Stimulated activated effector memory CD8-positive, alpha-beta T cell treated with anti-CD3 and anti-CD28 coated beads, Interleukin-12 subunit alpha, Interleukin-12 subunit beta, amount 100 ng/mL, for 72 hours (primary cell): Measurements from ENCODE around the gene ST3GAL3.
"Not testable (repeated sequence)": the region's sequence is repeated elsewhere in the genome, so short reads cannot be mapped to it uniquely, and the experiment has no call there.

Experiments
- ATAC-seq: fragments of 150-1000 bp; cut with Tn5 transposase; 2 replicates; pipeline ENCODE4 v1.10.0; 2021
- DNase-seq, 2 donors: peaks; one replicate each; pipeline ENCODE4 v3.0.0; 2021 to 2022; ENCODE audit warnings: low spot score in 2 of 2
- H3K27ac Mint-ChIP-seq: one replicate; pipeline ENCODE4 v1.8.0; 2022; ENCODE audit warnings: mild to moderate bottlenecking, mixed read lengths
- H3K36me3 Mint-ChIP-seq: one replicate; pipeline ENCODE4 v1.8.0; 2022; ENCODE audit warnings: mild to moderate bottlenecking, mixed read lengths
- H3K4me1 Mint-ChIP-seq: one replicate; pipeline ENCODE4 v1.8.0; 2022; ENCODE audit warnings: mixed read lengths
- H3K4me3 Mint-ChIP-seq: one replicate; pipeline ENCODE4 v1.8.0; 2022; ENCODE audit warnings: mild to moderate bottlenecking, mixed read lengths
- H3K9me3 Mint-ChIP-seq: one replicate; pipeline ENCODE4 v1.8.0; 2022; ENCODE audit warnings: mixed read lengths

ST3GAL3 gene

GRCh38 chr1:43716559-43717281 is 9.4 kb downstream of the ST3GAL3 start:
- no peak for ATAC-seq
- no peak overlapping the region for H3K27ac Mint-ChIP-seq
- no peaks in the 10 kb centered on the region for H3K9me3 Mint-ChIP-seq
- no peaks in the 10 kb centered on the region for H3K36me3 Mint-ChIP-seq
- H3K4me3 Mint-ChIP-seq, result no peak overlapping the region
- peaks cover under 1% of the 10 kb centered on the region for H3K4me1 Mint-ChIP-seq
- no peak for DNase-seq

- DNase-seq, result no peak
- no peaks in the 10 kb centered on the region for H3K36me3 Mint-ChIP-seq
- no peak overlapping the region for H3K27ac Mint-ChIP-seq
- H3K4me3 Mint-ChIP-seq, result no peak overlapping the region
- H3K4me1 Mint-ChIP-seq, result peaks cover 10% of the 10 kb centered on the region
- H3K9me3 Mint-ChIP-seq, result no peaks in the 10 kb centered on the region
- no peak for ATAC-seq
Measured at GRCh38 chr1:43719063-43719462, 11.7 kb downstream of the ST3GAL3 start.

- H3K36me3 Mint-ChIP-seq, H3K9me3 Mint-ChIP-seq, DNase-seq, H3K27ac Mint-ChIP-seq, ATAC-seq, H3K4me1 Mint-ChIP-seq, H3K4me3 Mint-ChIP-seq: not testable (repeated sequence)
Measured at GRCh38 chr1:43719670-43720419, 12.5 kb downstream of the ST3GAL3 start.

- Mint-ChIP-seq H3K27ac (no peak overlapping the region), H3K36me3 (no peaks in the 10 kb centered on the region), H3K4me1 (peaks cover 14% of the 10 kb centered on the region), H3K9me3 (no peaks in the 10 kb centered on the region), H3K4me3 (no peak overlapping the region)
- ATAC-seq (no peak), DNase-seq (no peak)
Measured at GRCh38 chr1:43722810-43723209, 15.5 kb downstream of the ST3GAL3 start.

- no peak for ATAC-seq
- Mint-ChIP-seq H3K9me3 (no peaks in the 10 kb centered on the region), H3K36me3 (peaks cover 9% of the 10 kb centered on the region), H3K4me1 (peaks cover 12% of the 10 kb centered on the region), H3K27ac (no peak overlapping the region), H3K4me3 (no peak overlapping the region)
- DNase-seq, result no peak
Measured at GRCh38 chr1:43729816-43730463, 22.6 kb downstream of the ST3GAL3 start.

GRCh38 chr1:43731867-43732531 is 24.7 kb downstream of the ST3GAL3 start:
- no peak for DNase-seq
- Mint-ChIP-seq H3K4me3 (no peak overlapping the region), H3K36me3 (peaks cover 13% of the 10 kb centered on the region), H3K9me3 (no peaks in the 10 kb centered on the region), H3K4me1 (peaks cover 11% of the 10 kb centered on the region), H3K27ac (peak overlapping the region; percentile 58)
- ATAC-seq, result no peak

- H3K36me3 Mint-ChIP-seq, result peaks cover 5% of the 10 kb centered on the region
- no peak overlapping the region for H3K4me3 Mint-ChIP-seq
- no peak overlapping the region for H3K27ac Mint-ChIP-seq
- DNase-seq, result no peak
- no peak for ATAC-seq
- no peaks in the 10 kb centered on the region for H3K9me3 Mint-ChIP-seq
- H3K4me1 Mint-ChIP-seq, result peaks cover 7% of the 10 kb centered on the region
Measured at GRCh38 chr1:43736819-43737218, 29.5 kb downstream of the ST3GAL3 start.

- H3K36me3 Mint-ChIP-seq, result peaks cover 8% of the 10 kb centered on the region
- H3K4me3 Mint-ChIP-seq, result no peak overlapping the region
- no peak overlapping the region for H3K27ac Mint-ChIP-seq
- H3K9me3 Mint-ChIP-seq, result no peaks in the 10 kb centered on the region
- H3K4me1 Mint-ChIP-seq, result no peaks in the 10 kb centered on the region
- ATAC-seq, result no peak
- no peak for DNase-seq
Measured at GRCh38 chr1:43742026-43742425, 34.7 kb downstream of the ST3GAL3 start.

GRCh38 chr1:43743206-43743605 is 35.9 kb downstream of the ST3GAL3 start:
- H3K9me3 Mint-ChIP-seq, result no peaks in the 10 kb centered on the region
- H3K36me3 Mint-ChIP-seq, result peaks cover 8% of the 10 kb centered on the region
- H3K4me1 Mint-ChIP-seq, result no peaks in the 10 kb centered on the region

GRCh38 chr1:43747736-43748135 is 40.4 kb downstream of the ST3GAL3 start:
- ATAC-seq (no peak), DNase-seq (no peak)
- Mint-ChIP-seq H3K27ac (no peak overlapping the region), H3K4me1 (no peaks in the 10 kb centered on the region), H3K9me3 (no peaks in the 10 kb centered on the region), H3K36me3 (peaks cover 8% of the 10 kb centered on the region), H3K4me3 (no peak overlapping the region)

More at GRCh38 chr1:43743206-43743605, 35.9 kb downstream of the ST3GAL3 start:
- Mint-ChIP-seq H3K27ac (no peak overlapping the region), H3K4me3 (no peak overlapping the region)
- ATAC-seq, result no peak
- no peak for DNase-seq

GRCh38 chr1:43750083-43750482 is 42.7 kb downstream of the ST3GAL3 start:
- Mint-ChIP-seq H3K9me3 (no peaks in the 10 kb centered on the region), H3K4me1 (no peaks in the 10 kb centered on the region), H3K27ac (no peak overlapping the region), H3K36me3 (no peaks in the 10 kb centered on the region), H3K4me3 (no peak overlapping the region)
- ATAC-seq (no peak), DNase-seq (no peak)

GRCh38 chr1:43753422-43753821 is 46.1 kb downstream of the ST3GAL3 start:
- Mint-ChIP-seq H3K4me1 (no peaks in the 10 kb centered on the region), H3K4me3 (no peak overlapping the region), H3K9me3 (no peaks in the 10 kb centered on the region), H3K36me3 (no peaks in the 10 kb centered on the region), H3K27ac (no peak overlapping the region)
- ATAC-seq (no peak), DNase-seq (no peak)

- Mint-ChIP-seq H3K4me1 (no peaks in the 10 kb centered on the region), H3K27ac (no peak overlapping the region), H3K9me3 (no peaks in the 10 kb centered on the region), H3K4me3 (no peak overlapping the region), H3K36me3 (peaks cover 3% of the 10 kb centered on the region)
- ATAC-seq (no peak), DNase-seq (no peak)
Measured at GRCh38 chr1:43754892-43755291, 47.6 kb downstream of the ST3GAL3 start.

GRCh38 chr1:43757343-43758053 is 50.2 kb downstream of the ST3GAL3 start:
- peaks cover 2% of the 10 kb centered on the region for H3K4me1 Mint-ChIP-seq
- ATAC-seq (no peak), DNase-seq (no peak)
- H3K36me3 Mint-ChIP-seq, result peaks cover 4% of the 10 kb centered on the region
- no peaks in the 10 kb centered on the region for H3K9me3 Mint-ChIP-seq
- no peak overlapping the region for H3K27ac Mint-ChIP-seq
- H3K4me3 Mint-ChIP-seq, result no peak overlapping the region
